K562 (cell line): ENCODE results near the gene RNU5D-1. TPM values are rescaled to one million over a fixed set of nuclear protein-coding genes. Genes with fewer than 3 reads are reported as not detected.

Source experiments
- E2F3 ChIP-seq: fragments of 250-450 bp; sonication (Bioruptor Pico); IDR thresholded peaks from 2 replicates; pipeline ENCODE4 v1.4.0; 2020; ENCODE audit warnings: mild to moderate bottlenecking
- EP300 ChIP-seq: IDR thresholded peaks from 2 replicates; pipeline ENCODE4 v1.6.1; 2012; ENCODE audit warnings: low read length, improper control_type of control experiment
- FOXP1 ChIP-seq: sonication (generic); formaldehyde crosslinking; IDR thresholded peaks from 2 replicates; pipeline ENCODE4 v1.8.0; 2022; ENCODE audit warnings: mild to moderate bottlenecking, missing genetic modification reagents
- MYBL2 ChIP-seq, 2 experiments: fragments of 450-650 bp in 1 of 2; sonication (generic) in 1 of 2; formaldehyde crosslinking in 1 of 2; IDR thresholded peaks; 2 replicates each; pipeline versions ENCODE4 v1.6.1 to v1.8.1; 2017 to 2022; ENCODE audit warnings: borderline replicate concordance in 1 of 2, inconsistent platforms in 1 of 2, low read depth in 1 of 2, mild to moderate bottlenecking in 1 of 2, missing genetic modification reagents in 1 of 2, moderate library complexity in 1 of 2
- NR4A1 ChIP-seq, 2 experiments: fragments of 250-450 bp in 1 of 2; fragments of 450-650 bp in 1 of 2; sonication (Bioruptor Pico) in 1 of 2; IDR thresholded peaks; 2 replicates each; pipeline versions ENCODE4 v1.4.0 to v1.6.1; 2016 to 2020; ENCODE audit warnings: mild to moderate bottlenecking in 2 of 2, missing compliant biosample characterization in 1 of 2, missing genetic modification characterization in 1 of 2, moderate library complexity in 1 of 2
- PCBP2 ChIP-seq: fragments of 200-400 bp; formaldehyde crosslinking; IDR thresholded peaks from 2 replicates; pipeline ENCODE4 v1.6.1; 2018; ENCODE audit warnings: low read length, low read depth, mild to moderate bottlenecking, moderate library complexity; ENCODE audit not compliant: poor library complexity, severe bottlenecking
- TRIM24 ChIP-seq, 2 experiments: fragments of 450-650 bp; IDR thresholded peaks; 2 replicates each; pipeline ENCODE4 v1.6.1; 2016
- YY1 ChIP-seq, 3 experiments: IDR thresholded peaks; 2 replicates each; pipeline ENCODE4 v1.6.1; 2011; ENCODE audit warnings: low read length in 2 of 3, mild to moderate bottlenecking in 2 of 3, moderate library complexity in 2 of 3, borderline replicate concordance in 1 of 3, control low read depth in 1 of 3, low read depth in 1 of 3; ENCODE audit not compliant: insufficient read depth in 3 of 3, insufficient replicate concordance in 2 of 3, control insufficient read depth in 1 of 3, insufficient read length in 1 of 3; ENCODE audit errors: extremely low read depth in 1 of 3
- ZFX ChIP-seq: sonication (generic); formaldehyde crosslinking; IDR thresholded peaks from 2 replicates; pipeline ENCODE4 v1.8.0; 2022; ENCODE audit warnings: mild to moderate bottlenecking, missing genetic modification reagents, moderate library complexity
- ZNF253 ChIP-seq: fragments of 250-450 bp; sonication (Bioruptor Pico); conservative IDR thresholded peaks from 2 replicates; pipeline ENCODE4 v1.6.1; 2021; ENCODE audit warnings: mild to moderate bottlenecking
- ZNF584 ChIP-seq: fragments of 200-800 bp; sonication (Bioruptor generic); IDR thresholded peaks from 2 replicates; pipeline ENCODE4 v1.6.1; 2016; ENCODE audit warnings: low read depth, mild to moderate bottlenecking, missing genetic modification characterization, missing compliant biosample characterization
- ZNF586 ChIP-seq: fragments of 450-650 bp; formaldehyde crosslinking; conservative IDR thresholded peaks from 2 replicates; pipeline ENCODE4 v1.4.0; 2020; ENCODE audit warnings: mild to moderate bottlenecking, moderate library complexity
- ZNF696 ChIP-seq: fragments of 250-450 bp; sonication (Bioruptor Pico); conservative IDR thresholded peaks from 2 replicates; pipeline ENCODE4 v1.4.0; 2020; ENCODE audit warnings: mild to moderate bottlenecking, moderate library complexity
- polyA plus RNA-seq, 8 experiments: library from polyadenylated mRNA; depleted of rRNA in 4 of 8; stranded (reverse) in 5 of 8; unstranded in 3 of 8; fragments of >200 nt; fragmentation: Nextera tagmentation in 2 of 8; fragmentation: Illumina TruSeq in 1 of 8; extraction: Ambion mirVana in 2 of 8; extraction: Trizol in 1 of 8; gene quantifications; 2 replicates each; pipeline versions ENCODE4 v1.2.1 to v1.2.3, GENCODE V29; 2011 to 2014; ENCODE audit warnings: inconsistent platforms in 1 of 8, missing spikeins in 1 of 8
- total RNA-seq, 7 experiments: library from RNA; depleted of rRNA in 6 of 7; stranded (reverse); fragments of >200 nt in 6 of 7; fragmentation: Illumina TruSeq in 2 of 7; extraction: Trizol in 2 of 7; gene quantifications; 2 replicates each; pipeline versions ENCODE4 v1.2.1 to v1.2.3, GENCODE V29; 2011 to 2021; ENCODE audit warnings: low replicate concordance in 1 of 7
- TF ChIP-seq, protein P1 (sequence below), 2 experiments: fragments of 150-350 bp in 1 of 2; IDR thresholded peaks; 2 replicates each; pipeline ENCODE4 v1.6.1; 2012 to 2016; ENCODE audit warnings: low read depth in 2 of 2, low read length in 2 of 2, mild to moderate bottlenecking in 1 of 2, moderate library complexity in 1 of 2
- TF ChIP-seq, protein P2 (sequence below): fragments of 150-350 bp; IDR thresholded peaks from 2 replicates; pipeline ENCODE4 v1.6.1; 2014; ENCODE audit warnings: low read depth, mild to moderate bottlenecking, low read length, borderline replicate concordance

The RNU5D-1 gene
- total and polyA plus RNA-seq, 9 of the 15 experiments (the other 6 are each of a cell fraction or from before 2014, with no cell fraction given) = under 0.01 TPM; not detected in 8

DNA sequence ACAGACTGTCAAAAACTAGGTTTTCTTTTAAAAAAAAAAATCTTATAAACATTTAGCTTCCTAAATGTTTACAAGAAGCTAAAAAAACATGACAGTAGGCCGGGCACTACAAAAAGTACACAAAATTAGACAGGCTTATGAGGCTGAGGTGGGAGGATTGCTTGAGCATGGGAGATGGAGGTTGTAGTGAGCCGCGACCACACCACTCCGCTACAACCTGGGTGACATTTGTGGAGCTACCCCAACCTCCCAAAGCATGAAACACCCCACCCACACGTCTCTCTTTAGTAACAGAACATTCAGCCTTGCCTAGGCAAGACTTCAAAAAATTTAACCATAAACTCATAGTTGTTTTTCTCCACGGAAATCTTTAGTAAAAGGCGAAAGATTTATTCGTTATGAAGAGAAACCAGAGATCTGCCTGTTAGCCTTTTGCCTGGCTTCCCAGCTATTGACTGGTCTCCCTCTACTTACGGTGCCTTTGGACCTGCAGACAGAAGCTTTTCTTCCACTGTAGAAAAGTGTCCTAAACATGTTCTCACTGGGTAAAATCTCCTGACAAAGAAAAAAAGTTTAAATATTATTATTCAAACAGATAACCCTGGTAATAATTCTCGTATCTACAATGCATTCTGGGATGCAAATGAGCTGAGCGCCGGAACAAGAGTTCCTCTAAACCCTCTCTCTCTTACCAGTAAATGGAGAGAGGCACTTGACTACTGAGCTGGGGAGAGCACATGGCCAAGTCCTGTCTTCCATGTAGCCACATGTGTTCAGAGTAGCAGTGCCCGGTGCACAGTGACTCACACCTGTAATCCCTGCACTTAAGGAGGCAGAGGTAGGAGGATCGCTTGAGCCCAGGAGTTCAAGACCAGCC is 9.2 kb downstream of the RNU5D-1 start (continued):
- TF ChIP-seq ZNF253 (peak; percentile 99), MYBL2 (IDR thresholded peaks at IDR 0.05; ENCODE audit: low read depth) (peak; percentile 51), MYBL2 (CRISPR knock-in tag; IDR thresholded peaks at IDR 0.05; ENCODE audit: borderline replicate concordance) (no peak), FOXP1 (peak; percentile 96), NR4A1 (CRISPR knock-in tag; IDR thresholded peaks at IDR 0.05) (peak; percentile 92), NR4A1 (tag; IDR thresholded peaks at IDR 0.05) (peak; percentile 80), TRIM24 (IDR thresholded peaks at IDR 0.05) (peak; percentile 72 to 89), EP300 (peak; percentile 86), YY1 (IDR thresholded peaks at IDR 0.05; ENCODE audit: borderline replicate concordance in 1 of 3, control insufficient read depth in 1 of 3, extremely low read depth in 1 of 3, insufficient read depth in 3 of 3, insufficient read length in 1 of 3, insufficient replicate concordance in 2 of 3, low read depth in 1 of 3, low read length in 2 of 3) (peak; percentile 11 to 95 (median 91)), E2F3 (CRISPR knock-in tag) (peak; percentile 90), ZNF696 (CRISPR knock-in tag) (peak; percentile 100), PCBP2 (peak; percentile 99), ZNF586 (CRISPR knock-in tag) (peak; percentile 98), ZNF584 (peak; percentile 89), ZFX (peak; percentile 73; the same call in 1 of the 2 replicates)
- TF ChIP-seq, protein P1, sequence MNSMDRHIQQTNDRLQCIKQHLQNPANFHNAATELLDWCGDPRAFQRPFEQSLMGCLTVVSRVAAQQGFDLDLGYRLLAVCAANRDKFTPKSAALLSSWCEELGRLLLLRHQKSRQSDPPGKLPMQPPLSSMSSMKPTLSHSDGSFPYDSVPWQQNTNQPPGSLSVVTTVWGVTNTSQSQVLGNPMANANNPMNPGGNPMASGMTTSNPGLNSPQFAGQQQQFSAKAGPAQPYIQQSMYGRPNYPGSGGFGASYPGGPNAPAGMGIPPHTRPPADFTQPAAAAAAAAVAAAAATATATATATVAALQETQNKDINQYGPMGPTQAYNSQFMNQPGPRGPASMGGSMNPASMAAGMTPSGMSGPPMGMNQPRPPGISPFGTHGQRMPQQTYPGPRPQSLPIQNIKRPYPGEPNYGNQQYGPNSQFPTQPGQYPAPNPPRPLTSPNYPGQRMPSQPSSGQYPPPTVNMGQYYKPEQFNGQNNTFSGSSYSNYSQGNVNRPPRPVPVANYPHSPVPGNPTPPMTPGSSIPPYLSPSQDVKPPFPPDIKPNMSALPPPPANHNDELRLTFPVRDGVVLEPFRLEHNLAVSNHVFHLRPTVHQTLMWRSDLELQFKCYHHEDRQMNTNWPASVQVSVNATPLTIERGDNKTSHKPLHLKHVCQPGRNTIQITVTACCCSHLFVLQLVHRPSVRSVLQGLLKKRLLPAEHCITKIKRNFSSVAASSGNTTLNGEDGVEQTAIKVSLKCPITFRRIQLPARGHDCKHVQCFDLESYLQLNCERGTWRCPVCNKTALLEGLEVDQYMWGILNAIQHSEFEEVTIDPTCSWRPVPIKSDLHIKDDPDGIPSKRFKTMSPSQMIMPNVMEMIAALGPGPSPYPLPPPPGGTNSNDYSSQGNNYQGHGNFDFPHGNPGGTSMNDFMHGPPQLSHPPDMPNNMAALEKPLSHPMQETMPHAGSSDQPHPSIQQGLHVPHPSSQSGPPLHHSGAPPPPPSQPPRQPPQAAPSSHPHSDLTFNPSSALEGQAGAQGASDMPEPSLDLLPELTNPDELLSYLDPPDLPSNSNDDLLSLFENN (IDR thresholded peaks at IDR 0.05; ENCODE audit: low read depth in 2 of 2, low read length in 2 of 2) = peak in 1 of 2 experiments; percentile 100; a peak in 3 of 4 replicates
- TF ChIP-seq, protein P2, sequence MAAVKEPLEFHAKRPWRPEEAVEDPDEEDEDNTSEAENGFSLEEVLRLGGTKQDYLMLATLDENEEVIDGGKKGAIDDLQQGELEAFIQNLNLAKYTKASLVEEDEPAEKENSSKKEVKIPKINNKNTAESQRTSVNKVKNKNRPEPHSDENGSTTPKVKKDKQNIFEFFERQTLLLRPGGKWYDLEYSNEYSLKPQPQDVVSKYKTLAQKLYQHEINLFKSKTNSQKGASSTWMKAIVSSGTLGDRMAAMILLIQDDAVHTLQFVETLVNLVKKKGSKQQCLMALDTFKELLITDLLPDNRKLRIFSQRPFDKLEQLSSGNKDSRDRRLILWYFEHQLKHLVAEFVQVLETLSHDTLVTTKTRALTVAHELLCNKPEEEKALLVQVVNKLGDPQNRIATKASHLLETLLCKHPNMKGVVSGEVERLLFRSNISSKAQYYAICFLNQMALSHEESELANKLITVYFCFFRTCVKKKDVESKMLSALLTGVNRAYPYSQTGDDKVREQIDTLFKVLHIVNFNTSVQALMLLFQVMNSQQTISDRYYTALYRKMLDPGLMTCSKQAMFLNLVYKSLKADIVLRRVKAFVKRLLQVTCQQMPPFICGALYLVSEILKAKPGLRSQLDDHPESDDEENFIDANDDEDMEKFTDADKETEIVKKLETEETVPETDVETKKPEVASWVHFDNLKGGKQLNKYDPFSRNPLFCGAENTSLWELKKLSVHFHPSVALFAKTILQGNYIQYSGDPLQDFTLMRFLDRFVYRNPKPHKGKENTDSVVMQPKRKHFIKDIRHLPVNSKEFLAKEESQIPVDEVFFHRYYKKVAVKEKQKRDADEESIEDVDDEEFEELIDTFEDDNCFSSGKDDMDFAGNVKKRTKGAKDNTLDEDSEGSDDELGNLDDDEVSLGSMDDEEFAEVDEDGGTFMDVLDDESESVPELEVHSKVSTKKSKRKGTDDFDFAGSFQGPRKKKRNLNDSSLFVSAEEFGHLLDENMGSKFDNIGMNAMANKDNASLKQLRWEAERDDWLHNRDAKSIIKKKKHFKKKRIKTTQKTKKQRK = 0 out of 2 replicates have a peak, but pooled peaks have one; percentile 55
